ENCODE measurements around the gene TAS2R31. TPM values are rescaled to one million over a fixed set of nuclear protein-coding genes. Genes with fewer than 3 reads are reported as not detected.

TAS2R31 gene, protein sequence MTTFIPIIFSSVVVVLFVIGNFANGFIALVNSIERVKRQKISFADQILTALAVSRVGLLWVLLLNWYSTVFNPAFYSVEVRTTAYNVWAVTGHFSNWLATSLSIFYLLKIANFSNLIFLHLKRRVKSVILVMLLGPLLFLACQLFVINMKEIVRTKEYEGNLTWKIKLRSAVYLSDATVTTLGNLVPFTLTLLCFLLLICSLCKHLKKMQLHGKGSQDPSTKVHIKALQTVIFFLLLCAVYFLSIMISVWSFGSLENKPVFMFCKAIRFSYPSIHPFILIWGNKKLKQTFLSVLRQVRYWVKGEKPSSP
- 6.2 and 9.4 TPM in 2 replicates for total RNA-seq
- polyA plus RNA-seq: 0.17 TPM in 1 of 2 replicates, not detected in the other

DNA sequence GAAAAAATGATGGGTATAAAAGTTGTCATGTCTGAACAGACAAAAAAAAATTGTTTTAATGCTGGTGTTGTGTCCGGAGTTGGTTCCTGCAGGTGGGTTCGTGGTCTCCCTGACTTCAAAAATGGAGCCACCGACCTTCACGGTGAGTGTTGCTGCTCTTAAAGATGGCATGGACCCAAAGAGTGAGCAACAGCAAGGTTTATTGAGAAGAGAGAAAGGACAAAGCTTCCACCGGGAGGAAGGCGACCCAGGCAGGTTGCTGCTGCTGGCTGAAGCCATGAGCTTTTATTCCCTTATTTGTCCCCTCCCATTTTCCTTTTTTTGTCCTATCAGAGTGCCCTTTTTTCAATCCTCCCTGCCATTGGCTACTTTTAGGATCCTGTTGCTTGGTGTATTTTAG, at the start of gene TAS2R31:
Gene TAS2R31, minus strand, starts transcription at position 101 of the 400 bp plus-strand sequence. Its CDS starts 72 bp downstream, at position 29.
- no peak within 1 kb of the TSS for H3K27ac ChIP-seq
- H3K9me2 ChIP-seq (replicated peaks; ENCODE audit: insufficient read depth): no peaks in the 10 kb centered on the region
- 97% methylated on average over 6 of the region's 6 CpGs for WGBS (ENCODE audit: low lambda C conversion rate, missing lambda C conversion rate)
- no peak within 1 kb of the TSS for H3K4me3 ChIP-seq
- no peak for DNase-seq (ENCODE audit: low spot score)
- no peak within 1 kb of the TSS for H3K4me2 ChIP-seq
- H3K4me1 ChIP-seq (ENCODE audit: insufficient read depth): no peaks in the 10 kb centered on the region
- H3K79me2 ChIP-seq: no peaks in the 10 kb centered on the region
- TF ChIP-seq EZH2phosphoT487 (IDR thresholded peaks at IDR 0.05; ENCODE audit: low read depth, severe bottlenecking, unreplicated experiment): no peak
- no peak for TF ChIP-seq EZH2 (IDR thresholded peaks at IDR 0.05; ENCODE audit: borderline replicate concordance)
- TF ChIP-seq, protein P1, sequence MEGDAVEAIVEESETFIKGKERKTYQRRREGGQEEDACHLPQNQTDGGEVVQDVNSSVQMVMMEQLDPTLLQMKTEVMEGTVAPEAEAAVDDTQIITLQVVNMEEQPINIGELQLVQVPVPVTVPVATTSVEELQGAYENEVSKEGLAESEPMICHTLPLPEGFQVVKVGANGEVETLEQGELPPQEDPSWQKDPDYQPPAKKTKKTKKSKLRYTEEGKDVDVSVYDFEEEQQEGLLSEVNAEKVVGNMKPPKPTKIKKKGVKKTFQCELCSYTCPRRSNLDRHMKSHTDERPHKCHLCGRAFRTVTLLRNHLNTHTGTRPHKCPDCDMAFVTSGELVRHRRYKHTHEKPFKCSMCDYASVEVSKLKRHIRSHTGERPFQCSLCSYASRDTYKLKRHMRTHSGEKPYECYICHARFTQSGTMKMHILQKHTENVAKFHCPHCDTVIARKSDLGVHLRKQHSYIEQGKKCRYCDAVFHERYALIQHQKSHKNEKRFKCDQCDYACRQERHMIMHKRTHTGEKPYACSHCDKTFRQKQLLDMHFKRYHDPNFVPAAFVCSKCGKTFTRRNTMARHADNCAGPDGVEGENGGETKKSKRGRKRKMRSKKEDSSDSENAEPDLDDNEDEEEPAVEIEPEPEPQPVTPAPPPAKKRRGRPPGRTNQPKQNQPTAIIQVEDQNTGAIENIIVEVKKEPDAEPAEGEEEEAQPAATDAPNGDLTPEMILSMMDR (IDR thresholded peaks at IDR 0.05; ENCODE audit: poor library complexity): no peak
- H3K27me3 ChIP-seq: no peaks in the 10 kb centered on the region
- no peaks in the 10 kb centered on the region for H4K20me1 ChIP-seq (ENCODE audit: insufficient read depth, poor library complexity, severe bottlenecking)
- H3K9me3 ChIP-seq (ENCODE audit: low read depth): no peaks in the 10 kb centered on the region
- no peak within 1 kb of the TSS for H2AFZ ChIP-seq
- H3K36me3 ChIP-seq (replicated peaks; ENCODE audit: insufficient read depth, low read depth): no peaks in the 10 kb centered on the region

DNA sequence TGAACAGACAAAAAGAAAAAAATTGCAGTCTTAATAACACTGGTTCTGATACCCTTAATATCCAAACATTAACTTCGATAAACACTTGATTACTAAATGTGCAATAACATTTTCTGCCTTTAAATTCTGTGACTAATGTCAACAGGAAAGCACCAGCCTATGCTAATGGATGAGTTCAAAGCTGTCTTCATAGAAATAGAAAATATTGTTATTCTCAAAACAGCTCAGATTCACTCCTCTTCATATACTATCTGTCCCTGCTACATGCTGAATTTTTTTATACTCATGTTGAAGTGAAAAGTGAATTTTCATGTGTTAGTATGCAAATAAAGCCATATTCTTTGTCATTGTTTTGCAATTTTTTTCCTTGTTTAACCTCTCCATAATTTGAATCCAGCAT, 47.0 kb upstream of the TAS2R31 start:
- 100% methylated on average over 1 of the region's 1 CpG for WGBS (ENCODE audit: low lambda C conversion rate, missing lambda C conversion rate)
- no peak for DNase-seq (ENCODE audit: low spot score)
- Histone ChIP-seq H3K4me2 (no peak overlapping the region), H3K4me1 (ENCODE audit: insufficient read depth) (no peaks in the 10 kb centered on the region), H2AFZ (no peak overlapping the region), H3K36me3 (replicated peaks; ENCODE audit: insufficient read depth, low read depth) (no peaks in the 10 kb centered on the region), H3K27me3 (no peaks in the 10 kb centered on the region), H3K27ac (no peak overlapping the region), H3K9me3 (ENCODE audit: low read depth) (no peaks in the 10 kb centered on the region), H3K4me3 (no peak overlapping the region), H3K9me2 (replicated peaks; ENCODE audit: insufficient read depth) (no peaks in the 10 kb centered on the region), H4K20me1 (ENCODE audit: insufficient read depth, poor library complexity, severe bottlenecking) (no peaks in the 10 kb centered on the region), H3K79me2 (no peaks in the 10 kb centered on the region)
- TF ChIP-seq EZH2phosphoT487 (IDR thresholded peaks at IDR 0.05; ENCODE audit: low read depth, severe bottlenecking, unreplicated experiment): no peak
- TF ChIP-seq, protein P1 (IDR thresholded peaks at IDR 0.05; ENCODE audit: poor library complexity): no peak
- TF ChIP-seq EZH2 (IDR thresholded peaks at IDR 0.05; ENCODE audit: borderline replicate concordance): no peak

DNA sequence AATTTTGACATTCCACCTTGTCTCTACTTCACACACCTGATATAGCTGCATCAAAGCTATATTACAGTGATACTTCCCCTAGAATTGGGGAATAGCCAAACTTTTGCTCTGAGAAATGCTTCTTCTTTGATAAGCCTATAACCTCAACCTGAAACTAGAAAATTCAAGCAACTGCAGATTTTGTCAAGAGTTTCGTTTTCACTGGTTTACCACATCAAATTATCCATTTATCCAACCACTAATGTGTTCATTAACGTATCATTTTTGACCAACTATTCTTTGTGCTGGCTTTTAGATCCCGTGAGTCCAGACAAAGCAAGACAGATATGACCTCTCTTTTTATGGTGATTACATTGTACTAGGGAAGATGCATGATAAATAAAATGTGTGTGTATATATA, 44.4 kb upstream of the TAS2R31 start:
- 66% methylated on average over 3 of the region's 3 CpGs for WGBS (ENCODE audit: low lambda C conversion rate, missing lambda C conversion rate)

More for the DNA sequence above, 44.4 kb upstream of the TAS2R31 start:
- Histone ChIP-seq H3K36me3 (replicated peaks; ENCODE audit: insufficient read depth, low read depth) (no peaks in the 10 kb centered on the region), H3K4me3 (no peak overlapping the region), H4K20me1 (ENCODE audit: insufficient read depth, poor library complexity, severe bottlenecking) (no peaks in the 10 kb centered on the region), H3K9me2 (replicated peaks; ENCODE audit: insufficient read depth) (no peaks in the 10 kb centered on the region), H3K4me2 (no peak overlapping the region), H3K27me3 (no peaks in the 10 kb centered on the region), H3K27ac (no peak overlapping the region), H3K9me3 (ENCODE audit: low read depth) (no peaks in the 10 kb centered on the region), H2AFZ (no peak overlapping the region), H3K79me2 (no peaks in the 10 kb centered on the region), H3K4me1 (ENCODE audit: insufficient read depth) (no peaks in the 10 kb centered on the region)
- DNase-seq (ENCODE audit: low spot score): no peak
- TF ChIP-seq EZH2 (IDR thresholded peaks at IDR 0.05; ENCODE audit: borderline replicate concordance): no peak
- no peak for TF ChIP-seq EZH2phosphoT487 (IDR thresholded peaks at IDR 0.05; ENCODE audit: low read depth, severe bottlenecking, unreplicated experiment)
- TF ChIP-seq, protein P1 (IDR thresholded peaks at IDR 0.05; ENCODE audit: poor library complexity): no peak
